ENCODE measurements around the gene ARHGEF19. TPM values are rescaled to one million over a fixed set of nuclear protein-coding genes. Genes with fewer than 3 reads are reported as not detected.

The ARHGEF19 gene
- total RNA-seq, 1 donor from 2014 or later = 4.6 TPM

DNA sequence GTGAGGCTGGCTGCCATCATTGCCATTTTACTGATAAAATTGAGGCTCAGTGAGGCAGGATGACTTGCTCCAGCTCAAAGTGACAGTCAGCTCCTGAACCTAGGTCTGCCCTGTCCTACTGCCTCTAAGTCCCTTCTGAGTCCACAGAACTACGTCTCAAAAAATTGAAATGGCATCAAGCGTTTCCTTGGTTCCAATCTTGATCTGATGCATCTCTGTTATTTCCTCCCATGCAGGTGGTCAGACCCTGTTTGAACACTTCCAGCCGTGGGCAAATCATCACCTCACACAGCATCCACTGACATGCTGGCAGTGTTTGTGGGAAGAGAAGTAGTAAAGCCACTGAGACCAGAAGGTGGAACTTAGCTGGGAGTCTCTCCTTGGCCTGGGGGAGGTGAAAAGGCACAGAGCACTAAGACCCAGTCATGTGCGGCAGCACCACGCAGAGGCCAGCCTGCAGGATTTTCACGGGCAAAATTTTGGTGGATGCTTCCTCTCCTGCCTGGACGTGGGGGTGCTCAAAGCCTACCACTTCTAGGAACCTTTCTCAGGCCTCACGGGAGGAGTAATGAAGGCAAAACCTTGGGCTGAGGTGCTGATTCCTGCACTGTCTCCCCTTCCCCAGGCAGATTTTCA is 32.3 kb upstream of the ARHGEF19 start:
- no peak for DNase-seq (ENCODE audit: low read depth in 2 of 2)

- peak; percentile 77 to 85 for DNase-seq (ENCODE audit: low read depth in 2 of 2)
Measured at GRCh38 chr1:16243936-16244649, 31.6 kb upstream of the ARHGEF19 start.

- DNase-seq (ENCODE audit: low read depth in 2 of 2) = no peak
Measured at GRCh38 chr1:16243215-16243610, 30.8 kb upstream of the ARHGEF19 start.

DNA sequence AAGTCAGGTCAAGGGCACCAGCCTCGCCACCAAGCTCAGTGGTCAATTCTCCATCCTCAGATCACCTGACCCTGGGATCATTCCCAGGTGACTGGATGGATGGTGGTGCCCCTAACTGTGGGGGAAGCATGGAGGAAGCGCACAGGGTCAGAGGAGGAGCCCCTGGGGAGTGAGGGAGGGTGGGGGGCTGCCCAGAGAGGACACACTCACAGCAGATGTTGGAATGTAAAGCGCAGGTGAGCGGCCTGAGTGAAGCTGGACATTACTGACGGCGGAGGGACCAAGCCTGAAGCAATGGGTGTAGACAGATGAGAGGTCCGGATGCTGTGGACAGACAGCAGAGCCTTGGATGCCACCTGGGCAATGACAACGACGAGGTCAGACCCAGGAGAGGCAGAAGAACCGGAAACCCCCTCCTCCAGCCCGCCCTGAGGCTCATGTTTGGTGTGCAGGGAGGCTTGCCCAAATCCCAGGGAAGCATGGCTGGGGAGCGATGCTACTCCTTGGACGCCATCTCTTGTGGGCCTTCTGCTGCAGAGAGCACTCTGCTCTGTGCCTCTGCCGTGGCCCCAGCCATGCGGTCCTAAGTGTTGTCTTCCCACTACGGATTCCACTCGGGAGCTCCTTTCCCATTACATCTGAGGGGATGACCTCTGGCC is 30.2 kb upstream of the ARHGEF19 start:
- no peak for DNase-seq (ENCODE audit: low read depth in 2 of 2)

DNA sequence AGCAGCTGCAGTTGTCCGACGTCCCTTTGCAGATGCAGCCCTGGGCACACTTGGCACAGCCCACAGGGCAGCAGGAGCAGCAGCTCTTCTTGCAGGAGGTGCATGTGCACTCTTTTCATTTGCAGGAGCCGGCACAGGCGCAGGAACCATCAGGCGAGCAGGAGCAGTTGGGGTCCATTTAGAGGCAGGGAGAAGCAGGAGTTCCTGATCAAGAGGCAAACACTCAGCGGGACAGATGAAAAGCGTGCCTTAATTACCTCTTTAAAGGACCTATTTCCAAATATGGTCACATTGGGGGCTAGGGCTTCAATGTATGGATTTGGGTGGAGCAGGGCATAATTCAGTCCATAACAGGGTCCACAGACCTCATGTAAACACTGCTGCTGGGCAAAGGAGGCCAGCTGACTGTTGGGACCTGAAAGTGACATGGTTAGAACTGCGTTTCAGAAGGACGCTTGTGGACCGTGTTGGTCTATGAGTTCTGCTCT is 28.8 kb upstream of the ARHGEF19 start:
- no peak for DNase-seq (ENCODE audit: low read depth in 2 of 2)

DNA sequence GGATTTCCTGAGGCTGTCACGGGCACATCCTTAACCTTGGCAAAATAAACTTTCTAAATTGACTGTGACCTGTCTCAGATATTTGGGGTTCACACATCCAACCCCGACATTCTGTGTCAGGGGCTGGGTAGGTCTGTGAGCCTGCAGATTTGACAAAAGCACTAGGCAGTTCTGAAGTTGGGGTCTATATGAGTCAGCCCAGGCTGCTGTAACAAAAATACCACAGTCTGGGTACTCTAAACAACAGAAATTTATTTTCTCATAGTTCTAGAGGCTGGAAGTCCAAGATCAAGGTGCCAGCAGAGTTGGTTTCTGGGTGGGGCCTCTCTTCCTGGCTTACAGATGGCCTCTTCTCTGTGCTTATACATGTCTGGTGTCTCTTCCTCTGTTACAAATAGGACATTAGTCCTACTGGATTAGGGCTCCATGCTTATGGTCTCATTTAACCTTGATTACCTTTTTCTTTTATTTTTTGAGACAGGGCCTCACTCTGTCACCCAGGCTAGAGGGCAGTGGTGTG is 27.6 kb upstream of the ARHGEF19 start:
- no peak for DNase-seq (ENCODE audit: low read depth in 2 of 2)

DNA sequence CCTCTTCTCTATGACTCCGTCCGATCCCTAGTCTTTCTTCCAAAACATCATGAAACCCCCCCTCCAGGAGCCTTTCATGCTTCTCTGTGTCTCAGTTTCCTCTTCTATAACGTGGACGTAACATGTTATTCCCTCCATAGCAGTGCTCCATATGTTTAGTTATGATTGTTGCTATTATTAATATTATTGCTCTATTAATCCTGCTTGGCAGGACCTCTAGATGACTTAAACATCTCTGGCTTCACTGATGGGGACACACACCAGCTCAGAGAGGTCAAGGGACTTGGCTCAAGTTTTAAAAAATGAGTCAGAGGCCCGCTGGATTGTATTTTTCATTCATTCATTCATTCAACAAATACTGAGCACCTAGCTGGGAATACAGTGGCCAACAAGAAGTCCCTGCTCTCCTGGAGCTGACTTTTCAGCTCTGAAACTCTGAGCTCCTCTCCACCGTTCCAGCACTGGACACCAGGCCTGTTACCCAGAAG is 24.9 kb upstream of the ARHGEF19 start:
- peak; percentile 25 to 39 for DNase-seq (ENCODE audit: low read depth in 2 of 2)

DNA sequence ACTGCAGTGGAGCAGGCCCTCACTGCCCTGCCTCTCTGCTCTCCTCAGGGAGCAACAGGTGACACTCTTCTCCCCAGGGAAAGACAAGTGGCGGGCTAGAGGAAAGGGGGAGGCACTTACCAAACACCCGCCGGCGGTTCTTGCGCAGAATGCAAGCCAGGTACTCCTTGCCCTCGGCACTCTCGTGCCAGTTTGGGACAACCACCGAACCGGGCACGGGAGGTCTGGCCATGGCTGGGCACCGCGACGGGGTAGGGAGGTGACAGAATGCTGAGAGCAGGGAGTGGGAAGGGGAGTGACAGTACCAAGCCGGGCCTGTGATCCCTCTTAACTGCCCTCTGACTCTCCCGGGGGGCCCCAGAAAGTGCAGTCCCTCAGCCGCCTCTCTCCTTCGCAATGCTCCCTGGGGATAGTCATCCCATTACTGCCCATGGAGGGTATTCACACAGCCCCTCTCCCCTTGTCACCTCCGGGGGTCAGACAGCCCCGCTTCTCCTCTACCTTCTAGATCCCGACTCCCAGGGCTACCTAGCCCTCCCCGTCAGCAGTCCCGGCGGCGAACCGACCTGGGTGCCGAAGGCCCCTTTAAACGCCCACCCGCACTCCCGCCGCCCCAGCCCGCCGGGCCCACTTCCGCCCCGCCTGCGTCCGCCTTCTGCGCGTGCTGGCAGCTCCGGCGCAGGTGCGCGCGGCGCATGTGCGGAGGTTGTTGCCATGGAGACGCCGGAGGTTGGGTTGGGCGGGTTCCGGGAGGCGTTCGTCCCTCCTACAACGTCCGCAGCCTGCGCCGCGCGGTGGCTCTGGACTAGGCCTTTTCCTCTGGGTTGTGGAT is 24.3 kb upstream of the ARHGEF19 start, which contains the start of gene CPLANE2:
Gene CPLANE2 (minus strand): TSS at position 673 of the 832 bp plus-strand sequence. CDS start 441 bp downstream, at position 232.
- peak; percentile 92 to 95 for DNase-seq (ENCODE audit: low read depth in 2 of 2)

DNA sequence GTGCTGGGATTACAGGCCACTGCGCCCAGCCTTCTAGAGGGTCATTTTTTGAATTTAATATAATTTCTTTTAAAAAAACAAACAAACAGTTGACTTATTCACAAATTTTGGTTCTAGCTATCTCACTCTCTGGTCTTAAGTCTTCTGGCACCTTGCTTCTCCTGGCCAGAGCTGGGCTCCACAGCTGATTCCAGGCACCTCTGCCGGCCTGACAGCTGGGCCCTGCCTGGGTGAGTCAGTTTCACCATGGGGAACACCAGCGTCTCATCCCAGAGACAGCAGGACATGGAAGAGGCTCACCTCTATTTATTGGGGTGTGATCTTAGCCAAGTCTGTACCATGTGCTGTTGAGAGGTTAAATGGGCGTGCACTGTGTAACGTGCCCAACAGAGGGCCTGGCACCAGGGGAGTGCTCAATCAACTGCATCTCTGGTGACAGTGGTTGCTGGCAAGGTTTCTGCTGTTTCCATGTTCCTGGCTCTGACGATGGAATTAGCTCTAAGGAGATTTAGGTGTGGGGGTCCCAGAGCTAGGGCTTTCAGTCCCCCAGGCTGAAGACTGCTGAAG is 23.6 kb upstream of the ARHGEF19 start:
- DNase-seq (ENCODE audit: low read depth in 2 of 2) = peak; percentile 21 to 66

GRCh38 chr1:16235347-16235746 is 22.9 kb upstream of the ARHGEF19 start:
- DNase-seq (ENCODE audit: low read depth in 2 of 2) = no peak

- no peak for DNase-seq (ENCODE audit: low read depth in 2 of 2)
Measured at GRCh38 chr1:16233431-16233830, 21.0 kb upstream of the ARHGEF19 start.

GRCh38 chr1:16232316-16232710 is 19.9 kb upstream of the ARHGEF19 start:
- DNase-seq (ENCODE audit: low read depth in 2 of 2) = no peak

- no peak for DNase-seq (ENCODE audit: low read depth in 2 of 2)
Measured at GRCh38 chr1:16231331-16232315, 19.2 kb upstream of the ARHGEF19 start.

- DNase-seq (ENCODE audit: low read depth in 2 of 2) = no peak
Measured at GRCh38 chr1:16230744-16231143, 18.3 kb upstream of the ARHGEF19 start.

DNA sequence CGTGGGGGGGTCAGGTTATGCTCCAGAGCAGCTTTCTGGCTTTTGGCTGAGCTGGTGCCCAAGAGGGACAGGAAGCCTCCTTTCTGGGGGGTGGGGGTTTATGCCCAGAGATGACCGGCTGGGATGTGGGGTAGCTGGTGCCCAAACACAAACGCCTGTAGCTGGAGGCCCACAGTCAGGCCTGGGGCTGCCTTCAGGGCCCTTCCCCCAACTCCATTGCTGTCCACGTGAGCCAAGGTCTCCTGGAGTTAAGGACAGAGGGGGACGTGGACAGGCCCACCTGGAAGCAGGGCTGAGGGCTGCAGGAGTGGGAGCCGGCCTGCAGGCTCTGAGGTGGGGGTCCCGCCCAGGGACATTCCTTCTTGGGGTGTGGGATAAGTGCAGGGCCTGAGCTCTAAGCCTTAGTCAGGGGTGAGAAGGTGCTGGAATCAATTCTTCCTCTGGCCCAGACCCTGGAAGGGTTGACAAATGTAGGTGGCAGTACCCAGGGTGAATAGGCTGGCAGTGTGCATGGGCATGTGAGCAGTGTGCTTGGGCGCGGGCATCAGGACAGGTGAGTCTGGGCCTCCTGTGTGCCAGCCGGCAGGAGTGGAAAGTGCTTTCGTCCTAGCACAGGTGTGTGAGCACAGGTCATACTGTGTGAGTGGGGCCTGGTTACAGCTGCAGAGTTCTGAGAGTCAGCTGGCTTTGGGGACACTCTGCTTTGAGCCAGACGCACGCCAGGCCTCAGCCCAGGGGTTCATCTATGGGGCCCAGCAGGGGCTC is 17.7 kb upstream of the ARHGEF19 start:
- no peak for DNase-seq (ENCODE audit: low read depth in 2 of 2)

- no peak for DNase-seq (ENCODE audit: low read depth in 2 of 2)
Measured at GRCh38 chr1:16226490-16227179, 14.2 kb upstream of the ARHGEF19 start.

DNA sequence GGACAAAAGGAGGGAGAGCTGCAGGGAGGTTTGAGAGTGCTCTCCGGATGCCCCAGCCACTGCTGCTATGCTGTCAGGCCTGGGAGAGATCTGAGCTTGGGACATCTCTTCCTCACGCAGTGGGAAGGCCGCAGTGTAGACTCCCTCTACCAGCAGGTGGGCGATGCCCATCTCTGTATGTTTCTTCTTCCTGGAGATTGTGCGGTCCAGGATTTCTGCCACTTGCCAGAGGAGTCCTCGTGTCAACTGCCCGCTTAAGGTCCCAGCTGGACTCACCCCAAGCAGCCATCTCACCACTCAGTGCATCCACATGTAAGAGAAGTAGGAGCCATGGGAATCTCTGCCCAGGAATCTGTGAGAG is 13.7 kb upstream of the ARHGEF19 start:
- DNase-seq (ENCODE audit: low read depth in 2 of 2) = no peak

DNA sequence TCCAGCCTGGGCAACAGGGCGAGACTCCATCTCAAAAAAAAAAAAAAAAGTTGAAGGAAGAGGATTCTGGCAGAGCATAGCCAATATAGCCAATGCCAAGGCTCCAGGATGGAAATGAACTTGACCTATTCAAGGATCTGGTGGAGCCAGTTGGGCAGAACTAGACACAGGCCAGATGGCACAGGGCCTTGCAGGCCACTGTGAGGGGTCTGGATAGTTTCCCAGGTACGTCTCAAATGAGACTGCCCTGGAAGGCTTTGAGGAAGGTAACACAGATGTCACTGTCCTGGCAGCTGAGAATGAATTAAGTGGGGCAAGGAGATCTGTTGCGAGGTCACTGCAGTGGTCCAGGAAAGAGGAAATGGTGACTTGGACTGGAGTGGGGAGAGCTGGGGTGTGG is 12.0 kb upstream of the ARHGEF19 start:
- no peak for DNase-seq (ENCODE audit: low read depth in 2 of 2)

All from lung microvascular endothelial cell (primary cell).